ENCODE data around the gene LPAR2. TPM values are rescaled to one million over a fixed set of nuclear protein-coding genes. Genes with fewer than 3 reads are reported as not detected.

The LPAR2 gene
- total and polyA plus RNA-seq, 2 donors (not counting 3 experiments of a cell fraction or from before 2014, with no cell fraction given), result 4.7 to 5.0 TPM

DNA sequence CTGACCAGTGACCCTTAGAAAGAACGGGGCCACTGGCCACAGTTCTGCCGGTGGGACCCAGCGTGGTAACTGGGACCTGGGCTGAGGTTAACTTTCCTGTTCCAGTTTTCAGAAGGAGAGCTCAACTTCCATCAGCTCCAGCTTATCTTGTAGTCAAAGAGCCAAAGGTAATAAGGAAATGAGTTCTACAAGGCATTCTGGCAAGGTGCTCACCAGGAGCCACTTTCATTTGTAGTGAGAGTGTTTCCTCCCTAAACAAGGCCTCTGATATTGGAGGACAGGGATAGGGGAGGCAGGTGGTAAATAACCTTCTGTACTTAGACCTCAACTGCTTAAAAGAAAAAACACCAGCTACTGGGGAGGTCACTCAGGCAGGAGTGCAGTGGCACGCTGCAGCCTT, 47.6 kb downstream of the LPAR2 start:
- intact Hi-C loops (cut with micrococcal nuclease) (no loop called here), dilution Hi-C loops (cut with MboI; ENCODE audit: extremely low pct_ligation_motif_present, low sequenced_read_pairs) (no loop called here)
- Histone ChIP-seq H3K9me1 (replicated peaks; ENCODE audit: control insufficient read depth, extremely low read depth, insufficient read depth, low read length) (no peaks in the 10 kb centered on the region), H3K9me3 (replicated peaks; ENCODE audit: control insufficient read depth, insufficient read depth, low read length) (no peaks in the 10 kb centered on the region), H3K79me2 (ENCODE audit: control insufficient read depth, insufficient read depth, low read length) (no peaks in the 10 kb centered on the region), H3K4me1 (ENCODE audit: control insufficient read depth, extremely low read depth, insufficient read depth, low read length) (no peaks in the 10 kb centered on the region), H3K27me3 (ENCODE audit: control insufficient read depth in 2 of 2, insufficient read depth in 2 of 2, low read length in 2 of 2) (no peaks in the 10 kb centered on the region), H3K36me3 (ENCODE audit: control insufficient read depth in 2 of 2, extremely low read depth in 1 of 2, insufficient read depth in 2 of 2, low read length in 2 of 2) (no peaks in the 10 kb centered on the region), H3K4me2 (ENCODE audit: insufficient read depth, low read length) (no peak overlapping the region), H3K27ac (ENCODE audit: insufficient read depth, low read depth, low read length) (no peak overlapping the region), H2AFZ (ENCODE audit: low read depth, low read length) (no peak overlapping the region), H3K4me3 (replicated peaks in 1 of 3; ENCODE audit: insufficient read depth in 1 of 3, low read depth in 1 of 3, low read length in 3 of 3) (no peak overlapping the region), H4K20me1 (replicated peaks; ENCODE audit: control insufficient read depth, extremely low read depth, insufficient read depth, low read length) (no peaks in the 10 kb centered on the region), H3K9ac (replicated peaks; ENCODE audit: extremely low read depth, insufficient read depth, low read length) (no peak overlapping the region)
- no peak for DNase-seq (ENCODE audit: low read depth, low spot score)
- BruUV-seq (replicated peaks), result no TSS peak
- CTCF ChIA-PET, result no interaction called here
- no peak for FAIRE-seq
- TF ChIP-seq POLR2A (IDR thresholded peaks at IDR 0.05; ENCODE audit: low read depth, low read length) (no peak), EZH2 (IDR thresholded peaks at IDR 0.05; ENCODE audit: borderline replicate concordance, low read depth, low read length, severe bottlenecking) (no peak), POLR2AphosphoS5 (IDR thresholded peaks at IDR 0.05; ENCODE audit: insufficient read depth, low read depth, low read length) (no peak), GATA2 (IDR thresholded peaks at IDR 0.05; ENCODE audit: insufficient read depth, insufficient read length, low read depth, low read length) (no peak), JUN (IDR thresholded peaks at IDR 0.05; ENCODE audit: borderline replicate concordance, insufficient read depth, insufficient read length, low read depth) (no peak), FOS (IDR thresholded peaks at IDR 0.05; ENCODE audit: borderline replicate concordance, insufficient read depth, low read length) (no peak), MAX (IDR thresholded peaks at IDR 0.05; ENCODE audit: insufficient read depth, insufficient read length) (no peak), MYC (IDR thresholded peaks at IDR 0.05; ENCODE audit: low read depth, low read length) (no peak)
- TF ChIP-seq, protein P1, sequence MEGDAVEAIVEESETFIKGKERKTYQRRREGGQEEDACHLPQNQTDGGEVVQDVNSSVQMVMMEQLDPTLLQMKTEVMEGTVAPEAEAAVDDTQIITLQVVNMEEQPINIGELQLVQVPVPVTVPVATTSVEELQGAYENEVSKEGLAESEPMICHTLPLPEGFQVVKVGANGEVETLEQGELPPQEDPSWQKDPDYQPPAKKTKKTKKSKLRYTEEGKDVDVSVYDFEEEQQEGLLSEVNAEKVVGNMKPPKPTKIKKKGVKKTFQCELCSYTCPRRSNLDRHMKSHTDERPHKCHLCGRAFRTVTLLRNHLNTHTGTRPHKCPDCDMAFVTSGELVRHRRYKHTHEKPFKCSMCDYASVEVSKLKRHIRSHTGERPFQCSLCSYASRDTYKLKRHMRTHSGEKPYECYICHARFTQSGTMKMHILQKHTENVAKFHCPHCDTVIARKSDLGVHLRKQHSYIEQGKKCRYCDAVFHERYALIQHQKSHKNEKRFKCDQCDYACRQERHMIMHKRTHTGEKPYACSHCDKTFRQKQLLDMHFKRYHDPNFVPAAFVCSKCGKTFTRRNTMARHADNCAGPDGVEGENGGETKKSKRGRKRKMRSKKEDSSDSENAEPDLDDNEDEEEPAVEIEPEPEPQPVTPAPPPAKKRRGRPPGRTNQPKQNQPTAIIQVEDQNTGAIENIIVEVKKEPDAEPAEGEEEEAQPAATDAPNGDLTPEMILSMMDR (IDR thresholded peaks at IDR 0.05; ENCODE audit: extremely low read depth in 1 of 2, insufficient read depth in 1 of 2, low read depth in 1 of 2, low read length in 2 of 2), result no peak
- POLR2A ChIA-PET, result no interaction called here

Data from endothelial cell of umbilical vein (primary cell).